BJ (cell line): ENCODE data around the gene ZBTB21. TPM values are rescaled to one million over a fixed set of nuclear protein-coding genes. Genes with fewer than 3 reads are reported as not detected.
"Not testable (repeated sequence)": the region's sequence is repeated elsewhere in the genome, so short reads cannot be mapped to it uniquely, and the experiment has no call there.

Experiments
- CTCF ChIA-PET: fragments of 350-600 bp; formaldehyde crosslinking; extraction: SDS; loops from one replicate; lab custom pipeline; 2021; ENCODE audit warnings: antibody characterized with exemption, inconsistent platforms; lab: Yijun Ruan, JAX
- POLR2A ChIA-PET: fragments of 300-600 bp; sonication (Branson Sonifier 250); formaldehyde crosslinking; extraction: SDS; loops from one replicate; lab custom pipeline; 2021; ENCODE audit warnings: antibody characterized with exemption; lab: Charles Lee
- DNase-seq: peaks from one replicate; pipeline ENCODE4 v3.0.0-alpha.2; 2011; ENCODE audit warnings: low read depth
- H3K27me3 ChIP-seq: 2 replicates; pipeline ENCODE4 v1.6.0; 2011; ENCODE audit warnings: low read length; ENCODE audit not compliant: control insufficient read depth, insufficient read depth
- H3K36me3 ChIP-seq: 2 replicates; pipeline ENCODE4 v1.5.1; 2011; ENCODE audit warnings: low read length; ENCODE audit not compliant: control insufficient read depth, insufficient read depth
- H3K4me3 ChIP-seq: 2 replicates; pipeline ENCODE4 v1.5.1; 2011; ENCODE audit warnings: low read depth, mild to moderate bottlenecking, control low read depth, low read length
- CTCF ChIP-seq: IDR thresholded peaks from 2 replicates; pipeline ENCODE4 v1.5.1; 2011; ENCODE audit warnings: low read depth, mild to moderate bottlenecking, control low read depth, inconsistent platforms, low read length, moderate library complexity; ENCODE audit not compliant: insufficient read depth
- polyA plus RNA-seq: library from polyadenylated mRNA; depleted of rRNA; stranded (reverse); fragments of >200 nt; gene quantifications from 2 replicates; pipeline ENCODE4 v1.2.3, GENCODE V29; 2011

Gene ZBTB21
- polyA plus RNA-seq, 1 experiment, result 8.1 TPM

GRCh38 chr21:41995577-41995976, 14.6 kb downstream of the ZBTB21 start:
- ChIA-PET CTCF (no interaction called here), POLR2A (interaction anchor here (0.6 kb wide), 1 partner anchor 10 kb away, joined by 3 read pairs; no protein-coding TSS in a partner anchor)
- H3K36me3 ChIP-seq, result peaks cover 5% of the 10 kb centered on the region
- no peak for DNase-seq
- TF ChIP-seq CTCF, result no peak
- H3K27me3 ChIP-seq, result no peaks in the 10 kb centered on the region
- no peak overlapping the region for H3K4me3 ChIP-seq

GRCh38 chr21:41994613-41995012, 15.5 kb downstream of the ZBTB21 start:
- not testable (repeated sequence) for H3K36me3 ChIP-seq

GRCh38 chr21:41993744-41994143, 16.4 kb downstream of the ZBTB21 start:
- DNase-seq, result peak; percentile 81
- CTCF ChIA-PET, result interaction anchor here (1.7 kb wide), 1 partner anchor 114 kb away, joined by 8 read pairs; no protein-coding TSS in a partner anchor
- peaks cover 5% of the 10 kb centered on the region; the same call in 1 of the 2 replicates for H3K36me3 ChIP-seq
- no peaks in the 10 kb centered on the region for H3K27me3 ChIP-seq
- no peak for TF ChIP-seq CTCF
- POLR2A ChIA-PET, result interaction anchor here (0.5 to 0.9 kb wide), 4 partner anchors 9 to 124 kb away, joined by 3 read pairs; no protein-coding TSS in a partner anchor
- no peak overlapping the region for H3K4me3 ChIP-seq

More at GRCh38 chr21:41994613-41995012, 15.5 kb downstream of the ZBTB21 start:
- H3K27me3 ChIP-seq, H3K4me3 ChIP-seq, DNase-seq: not testable (repeated sequence)
- CTCF ChIA-PET, result interaction anchor here (1.7 kb wide), 1 partner anchor 113 kb away, joined by 8 read pairs; no protein-coding TSS in a partner anchor
- POLR2A ChIA-PET, result interaction anchor here (0.9 kb wide), 1 partner anchor 17 kb away, joined by 3 read pairs; no protein-coding TSS in a partner anchor

GRCh38 chr21:41992576-41992975, 17.6 kb downstream of the ZBTB21 start:
- ChIA-PET CTCF (no interaction called here), POLR2A (no interaction called here)
- Histone ChIP-seq H3K27me3 (no peaks in the 10 kb centered on the region), H3K4me3 (no peak overlapping the region), H3K36me3 (peaks cover 5% of the 10 kb centered on the region; the same call in 1 of the 2 replicates)
- no peak for TF ChIP-seq CTCF
- DNase-seq, result no peak

- Histone ChIP-seq H3K27me3 (no peaks in the 10 kb centered on the region), H3K36me3 (peaks cover 5% of the 10 kb centered on the region; the same call in 1 of the 2 replicates), H3K4me3 (no peak overlapping the region)
- TF ChIP-seq CTCF, result no peak
- CTCF ChIA-PET, result interaction anchor here (1.5 kb wide), 1 partner anchor 9 kb away, joined by 3 read pairs; no protein-coding TSS in a partner anchor
- no peak for DNase-seq
- POLR2A ChIA-PET, result interaction anchor here (0.6 kb wide), 1 partner anchor 18 kb away, joined by 3 read pairs; no protein-coding TSS in a partner anchor
Measured at GRCh38 chr21:41991659-41992058, 18.5 kb downstream of the ZBTB21 start.
